Measurements from ENCODE around the gene MYBPC2. TPM values are rescaled to one million over a fixed set of nuclear protein-coding genes. Genes with fewer than 3 reads are reported as not detected.

The MYBPC2 gene
- total and polyA plus RNA-seq, 2 donors (not counting 3 experiments of a cell fraction or from before 2014, with no cell fraction given) = 0.03 TPM; not detected in 1

DNA sequence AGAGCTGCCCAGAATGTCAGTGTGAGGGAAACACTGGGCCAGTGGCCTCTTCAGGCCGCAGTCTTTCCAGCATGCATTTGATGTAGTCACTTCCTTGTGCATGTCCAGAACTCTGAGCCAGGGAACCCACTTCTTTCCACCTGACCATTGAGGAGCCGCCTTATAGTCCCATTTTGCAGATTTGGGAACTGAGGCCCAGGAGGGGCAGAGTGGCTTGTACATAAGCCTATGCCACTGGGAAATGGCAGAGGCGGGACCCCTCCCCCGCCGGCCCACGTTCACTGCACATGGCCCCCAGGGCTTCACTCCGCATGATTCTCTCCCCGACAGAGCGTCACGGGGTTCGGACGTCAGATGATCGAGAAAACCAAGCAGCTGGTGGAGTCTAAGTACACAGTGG is 19.6 kb upstream of the MYBPC2 start:
- DNase-seq (ENCODE audit: low read depth, low spot score) = no peak
- H3K4me1 ChIP-seq (ENCODE audit: control insufficient read depth, extremely low read depth, insufficient read depth, low read length) = no peaks in the 10 kb centered on the region
- ChIA-PET POLR2A (no interaction called here), CTCF (interaction anchor here (5.7 kb wide), 1 partner anchor 45 kb away, joined by 88 read pairs; no protein-coding TSS in a partner anchor)
- H4K20me1 ChIP-seq (replicated peaks; ENCODE audit: control insufficient read depth, extremely low read depth, insufficient read depth, low read length) = no peaks in the 10 kb centered on the region
- no peak overlapping the region for H3K27ac ChIP-seq (ENCODE audit: insufficient read depth, low read depth, low read length)
- H3K4me2 ChIP-seq (ENCODE audit: insufficient read depth, low read length) = no peak overlapping the region
- H3K9me1 ChIP-seq (replicated peaks; ENCODE audit: control insufficient read depth, extremely low read depth, insufficient read depth, low read length) = no peaks in the 10 kb centered on the region
- no peak for FAIRE-seq
- H3K36me3 ChIP-seq (ENCODE audit: control insufficient read depth in 2 of 2, extremely low read depth in 1 of 2, insufficient read depth in 2 of 2, low read length in 2 of 2) = peaks cover 0 to 3% of the 10 kb centered on the region in 2 experiments
- H3K27me3 ChIP-seq (ENCODE audit: control insufficient read depth in 2 of 2, insufficient read depth in 2 of 2, low read length in 2 of 2) = no peaks in the 10 kb centered on the region
- no peak overlapping the region for H3K9ac ChIP-seq (replicated peaks; ENCODE audit: extremely low read depth, insufficient read depth, low read length)
- no peak overlapping the region for H2AFZ ChIP-seq (ENCODE audit: low read depth, low read length)
- no peaks in the 10 kb centered on the region for H3K79me2 ChIP-seq (ENCODE audit: control insufficient read depth, insufficient read depth, low read length)
- intact Hi-C loops (cut with micrococcal nuclease) = no loop called here
- dilution Hi-C loops (cut with MboI; ENCODE audit: extremely low pct_ligation_motif_present, low sequenced_read_pairs) = no loop called here
- TF ChIP-seq POLR2AphosphoS5 (IDR thresholded peaks at IDR 0.05; ENCODE audit: insufficient read depth, low read depth, low read length) = no peak
- TF ChIP-seq POLR2A (IDR thresholded peaks at IDR 0.05; ENCODE audit: low read depth, low read length) = no peak
- TF ChIP-seq JUN (IDR thresholded peaks at IDR 0.05; ENCODE audit: borderline replicate concordance, insufficient read depth, insufficient read length, low read depth) = no peak
- TF ChIP-seq FOS (IDR thresholded peaks at IDR 0.05; ENCODE audit: borderline replicate concordance, insufficient read depth, low read length) = no peak
- no peak for TF ChIP-seq GATA2 (IDR thresholded peaks at IDR 0.05; ENCODE audit: insufficient read depth, insufficient read length, low read depth, low read length)
- TF ChIP-seq EZH2 (IDR thresholded peaks at IDR 0.05; ENCODE audit: borderline replicate concordance, low read depth, low read length, severe bottlenecking) = no peak
- no peak for TF ChIP-seq MYC (IDR thresholded peaks at IDR 0.05; ENCODE audit: low read depth, low read length)
- TF ChIP-seq, protein P1, sequence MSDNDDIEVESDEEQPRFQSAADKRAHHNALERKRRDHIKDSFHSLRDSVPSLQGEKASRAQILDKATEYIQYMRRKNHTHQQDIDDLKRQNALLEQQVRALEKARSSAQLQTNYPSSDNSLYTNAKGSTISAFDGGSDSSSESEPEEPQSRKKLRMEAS (IDR thresholded peaks at IDR 0.05; ENCODE audit: insufficient read depth, insufficient read length) = no peak
- TF ChIP-seq, protein P2, sequence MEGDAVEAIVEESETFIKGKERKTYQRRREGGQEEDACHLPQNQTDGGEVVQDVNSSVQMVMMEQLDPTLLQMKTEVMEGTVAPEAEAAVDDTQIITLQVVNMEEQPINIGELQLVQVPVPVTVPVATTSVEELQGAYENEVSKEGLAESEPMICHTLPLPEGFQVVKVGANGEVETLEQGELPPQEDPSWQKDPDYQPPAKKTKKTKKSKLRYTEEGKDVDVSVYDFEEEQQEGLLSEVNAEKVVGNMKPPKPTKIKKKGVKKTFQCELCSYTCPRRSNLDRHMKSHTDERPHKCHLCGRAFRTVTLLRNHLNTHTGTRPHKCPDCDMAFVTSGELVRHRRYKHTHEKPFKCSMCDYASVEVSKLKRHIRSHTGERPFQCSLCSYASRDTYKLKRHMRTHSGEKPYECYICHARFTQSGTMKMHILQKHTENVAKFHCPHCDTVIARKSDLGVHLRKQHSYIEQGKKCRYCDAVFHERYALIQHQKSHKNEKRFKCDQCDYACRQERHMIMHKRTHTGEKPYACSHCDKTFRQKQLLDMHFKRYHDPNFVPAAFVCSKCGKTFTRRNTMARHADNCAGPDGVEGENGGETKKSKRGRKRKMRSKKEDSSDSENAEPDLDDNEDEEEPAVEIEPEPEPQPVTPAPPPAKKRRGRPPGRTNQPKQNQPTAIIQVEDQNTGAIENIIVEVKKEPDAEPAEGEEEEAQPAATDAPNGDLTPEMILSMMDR (IDR thresholded peaks at IDR 0.05; ENCODE audit: extremely low read depth in 1 of 2, insufficient read depth in 1 of 2, low read depth in 1 of 2, low read length in 2 of 2) = no peak
- no peaks in the 10 kb centered on the region for H3K9me3 ChIP-seq (replicated peaks; ENCODE audit: control insufficient read depth, insufficient read depth, low read length)
- BruUV-seq (replicated peaks) = no TSS peak
- no peak overlapping the region for H3K4me3 ChIP-seq (replicated peaks in 1 of 3; ENCODE audit: insufficient read depth in 1 of 3, low read depth in 1 of 3, low read length in 3 of 3)
